B cell (primary cell): ENCODE results near the gene DEDD2. TPM values are rescaled to one million over a fixed set of nuclear protein-coding genes. Genes with fewer than 3 reads are reported as not detected.
A peak's percentile ranks its signal among the peaks of the same experiment; 100 is the strongest.

Experiments
- ATAC-seq: fragments of 200-7000 bp; cut with Tn5 transposase; one replicate; pipeline ENCODE4 v1.10.0; 2021; ENCODE audit warnings: low read depth, mild to moderate bottlenecking, moderate number of reproducible peaks, moderate library complexity
- CTCF ChIA-PET: fragments of 350-600 bp; sonication (Branson Sonifier 250); formaldehyde crosslinking; loops from one replicate; lab custom pipeline; 2021; ENCODE audit warnings: antibody characterized with exemption, inconsistent platforms; lab: Charles Lee
- POLR2A ChIA-PET: fragments of 350-600 bp; sonication (Branson Sonifier 250); formaldehyde crosslinking; loops from one replicate; lab custom pipeline; 2021; ENCODE audit warnings: antibody characterized with exemption; lab: Charles Lee
- DNase-seq: peaks from one replicate; pipeline ENCODE4 v3.0.0; 2013
- H2AFZ ChIP-seq: 2 replicates; pipeline ENCODE4 v1.6.1; 2012; ENCODE audit warnings: mild to moderate bottlenecking, low read depth, low read length; ENCODE audit not compliant: insufficient read depth, poor library complexity, severe bottlenecking
- H3K27ac ChIP-seq, 2 donors: 1 replicate in 1 of 2; 2 replicates in 1 of 2; pipeline ENCODE4 v1.5.1; 2012 to 2013; ENCODE audit warnings: low read length in 2 of 2, mild to moderate bottlenecking in 2 of 2, moderate library complexity in 1 of 2
- H3K27me3 ChIP-seq, 4 experiments: fragments of 200-600 bp in 1 of 4; sonication (generic) in 1 of 4; replicated peaks in 1 of 4; 1 replicate in 2 of 4; 2 replicates in 2 of 4; pipeline versions ENCODE4 v1.6.1 to v1.7.0; 2013 to 2016; ENCODE audit warnings: low read length in 3 of 4, mild to moderate bottlenecking in 2 of 4, mixed read lengths in 1 of 4, moderate library complexity in 1 of 4; ENCODE audit not compliant: insufficient read depth in 4 of 4, control insufficient read depth in 3 of 4; ENCODE audit errors: control extremely low read depth in 1 of 4
- H3K36me3 ChIP-seq, 2 experiments: replicated peaks in 1 of 2; 1 replicate in 1 of 2; 2 replicates in 1 of 2; pipeline versions ENCODE4 v1.6.1 to v1.7.1; 2013; ENCODE audit warnings: low read length in 1 of 2; ENCODE audit not compliant: insufficient read depth in 2 of 2, control insufficient read depth in 1 of 2; ENCODE audit errors: control extremely low read depth in 1 of 2, extremely low read depth in 1 of 2
- H3K4me1 ChIP-seq, 2 donors: fragments of 200-600 bp in 1 of 2; sonication (generic) in 1 of 2; 1 replicate in 1 of 2; 2 replicates in 1 of 2; pipeline versions ENCODE4 v1.5.1 to v1.6.1; 2013 to 2017; ENCODE audit warnings: low read length in 2 of 2; ENCODE audit not compliant: control insufficient read depth in 2 of 2, insufficient read depth in 2 of 2
- H3K4me2 ChIP-seq: replicated peaks from 2 replicates; pipeline ENCODE3; 2012; ENCODE audit warnings: mild to moderate bottlenecking, low read depth, low read length; ENCODE audit not compliant: poor library complexity, severe bottlenecking
- H3K4me3 ChIP-seq, 5 experiments: fragments of 200-600 bp in 1 of 5; sonication (generic) in 1 of 5; 1 replicate in 3 of 5; 2 replicates in 2 of 5; pipeline versions ENCODE4 v1.5.1 to v1.7.0; 2011 to 2016; ENCODE audit warnings: low read length in 4 of 5, mild to moderate bottlenecking in 4 of 5, low read depth in 2 of 5, control low read depth in 1 of 5, moderate library complexity in 1 of 5; ENCODE audit not compliant: insufficient read depth in 1 of 5; ENCODE audit errors: control extremely low read depth in 1 of 5, extremely low read depth in 1 of 5
- H3K79me2 ChIP-seq: fragments of 200-600 bp; sonication (generic); one replicate; pipeline ENCODE4 v1.6.0; 2016; ENCODE audit warnings: low read length; ENCODE audit not compliant: control insufficient read depth, insufficient read depth
- H3K9ac ChIP-seq: fragments of 200-600 bp; sonication (generic); 2 replicates; pipeline ENCODE4 v1.6.1; 2017; ENCODE audit warnings: mild to moderate bottlenecking, low read length, moderate library complexity
- H3K9me3 ChIP-seq, 3 donors: one replicate each; pipeline versions ENCODE4 v1.6.1 to v1.7.1; 2013; ENCODE audit warnings: low read length in 2 of 3; ENCODE audit not compliant: control insufficient read depth in 2 of 3, insufficient read depth in 1 of 3; ENCODE audit errors: control extremely low read depth in 1 of 3
- H4K20me1 ChIP-seq: 2 replicates; pipeline ENCODE4 v1.6.0; 2012; ENCODE audit warnings: mild to moderate bottlenecking, low read length; ENCODE audit not compliant: insufficient read depth, control insufficient read depth, poor library complexity, severe bottlenecking
- H3K27ac Mint-ChIP-seq: one replicate; pipeline ENCODE4 v1.8.0; 2021; ENCODE audit warnings: mixed read lengths
- H3K27me3 Mint-ChIP-seq: one replicate; pipeline ENCODE4 v1.8.0; 2021; ENCODE audit warnings: mixed read lengths
- H3K4me1 Mint-ChIP-seq: one replicate; pipeline ENCODE4 v1.8.0; 2021; ENCODE audit warnings: mixed read lengths
- H3K4me3 Mint-ChIP-seq: one replicate; pipeline ENCODE4 v1.8.0; 2021; ENCODE audit warnings: mixed read lengths
- H3K9me3 Mint-ChIP-seq: one replicate; pipeline ENCODE4 v1.8.0; 2022; ENCODE audit warnings: mixed read lengths; ENCODE audit not compliant: insufficient read depth
- EZH2 ChIP-seq: IDR thresholded peaks from 2 replicates; pipeline ENCODE4 v1.6.1; 2012; ENCODE audit warnings: borderline replicate concordance, low read depth, mild to moderate bottlenecking, moderate library complexity, low read length; ENCODE audit not compliant: insufficient read depth, poor library complexity, severe bottlenecking
- WGBS: methylation state at CpG from one replicate; pipeline ENCODE4 v1.1.5; 2013; ENCODE audit warnings: missing lambda C conversion rate; ENCODE audit not compliant: insufficient coverage; 5-methylcytosine and 5-hydroxymethylcytosine counted together
- intact Hi-C: fragments of 100-400 bp; cut with micrococcal nuclease; formaldehyde crosslinking; loops from one replicate; pipeline ENCODE4 v1.10.0; 2022
- polyA plus RNA-seq: library from polyadenylated mRNA; depleted of rRNA; stranded (reverse); fragments of >200 nt; gene quantifications from 2 replicates; pipeline ENCODE4 v1.2.3, GENCODE V29; 2012
- total RNA-seq, 2 donors: library from RNA; stranded (reverse); fragments of 120-200 nt in 1 of 2; gene quantifications; 1 replicate in 1 of 2; 2 replicates in 1 of 2; pipeline versions ENCODE4 v1.2.3 to v1.2.4, GENCODE V29; 2013 to 2022
- TF ChIP-seq, protein P1 (sequence below): fragments of 200-600 bp; IDR thresholded peaks from one replicate; pipeline ENCODE4 v1.8.0; 2022; ENCODE audit warnings: antibody characterized with exemption, mild to moderate bottlenecking

Gene DEDD2
- total and polyA plus RNA-seq, 2 donors (not counting 1 experiment from before 2014, with no cell fraction given) = 52.8 to 90.6 TPM

DNA sequence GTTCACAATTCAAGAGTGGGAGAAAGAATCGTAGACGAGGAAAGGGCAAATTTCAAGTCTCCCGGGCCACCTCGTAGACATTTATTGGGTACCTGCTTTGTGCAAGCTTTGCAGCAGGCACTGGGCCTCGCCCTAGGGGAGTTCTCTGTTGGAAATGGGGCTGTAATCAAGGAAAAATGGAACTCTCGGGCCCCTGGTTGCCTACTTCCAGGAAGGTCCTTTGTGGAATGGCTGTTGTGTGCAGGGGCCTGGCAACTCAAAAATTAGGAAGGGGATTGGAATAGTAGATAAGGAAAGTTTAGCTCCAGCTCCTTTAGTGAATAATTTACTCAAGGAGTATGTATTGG is 3.2 kb upstream of the DEDD2 start:
- CTCF ChIA-PET = interaction anchor here (0.9 to 3.1 kb wide), 7 partner anchors 13 to 112 kb away, joined by 3 to 12 read pairs (median 3); partner anchors contain the start of genes GSK3A and POU2F2
- POLR2A ChIA-PET = interaction anchor here (1.3 to 2.3 kb wide), 2 partner anchors 22 to 88 kb away, joined by 3 to 13 read pairs; partner anchors contain the start of genes GSK3A and POU2F2
- peaks cover 0 to 22% of the 10 kb centered on the region in 2 experiments for H3K36me3 ChIP-seq
- peak overlapping the region; percentile 88 for H3K4me2 ChIP-seq
- Mint-ChIP-seq H3K27me3 (no peaks in the 10 kb centered on the region), H3K4me1 (peaks cover 53% of the 10 kb centered on the region), H3K4me3 (peak overlapping the region; percentile 96), H3K27ac (peak overlapping the region; percentile 92), H3K9me3 (no peaks in the 10 kb centered on the region)
- intact Hi-C loops = loop anchor here (1.0 kb wide), 6 partner anchors 22 to 144 kb away; partner anchors contain the start of genes CIC, GSK3A, PAFAH1B3 and PRR19
- H3K27ac ChIP-seq = peak overlapping the region in 1 of 2 donors; percentile 88
- peak overlapping the region; percentile 91 for H2AFZ ChIP-seq
- peaks cover 80% of the 10 kb centered on the region for H3K79me2 ChIP-seq
- peaks cover 47% of the 10 kb centered on the region for H4K20me1 ChIP-seq
- no peaks in the 10 kb centered on the region for H3K9me3 ChIP-seq
- no peak for DNase-seq
- peak overlapping the region; percentile 72 to 96 (median 85) for H3K4me3 ChIP-seq
- peak overlapping the region; percentile 84 for H3K9ac ChIP-seq
- 3% methylated on average over 6 of the region's 6 CpGs for WGBS
- no peaks in the 10 kb centered on the region for H3K27me3 ChIP-seq
- TF ChIP-seq, protein P1, sequence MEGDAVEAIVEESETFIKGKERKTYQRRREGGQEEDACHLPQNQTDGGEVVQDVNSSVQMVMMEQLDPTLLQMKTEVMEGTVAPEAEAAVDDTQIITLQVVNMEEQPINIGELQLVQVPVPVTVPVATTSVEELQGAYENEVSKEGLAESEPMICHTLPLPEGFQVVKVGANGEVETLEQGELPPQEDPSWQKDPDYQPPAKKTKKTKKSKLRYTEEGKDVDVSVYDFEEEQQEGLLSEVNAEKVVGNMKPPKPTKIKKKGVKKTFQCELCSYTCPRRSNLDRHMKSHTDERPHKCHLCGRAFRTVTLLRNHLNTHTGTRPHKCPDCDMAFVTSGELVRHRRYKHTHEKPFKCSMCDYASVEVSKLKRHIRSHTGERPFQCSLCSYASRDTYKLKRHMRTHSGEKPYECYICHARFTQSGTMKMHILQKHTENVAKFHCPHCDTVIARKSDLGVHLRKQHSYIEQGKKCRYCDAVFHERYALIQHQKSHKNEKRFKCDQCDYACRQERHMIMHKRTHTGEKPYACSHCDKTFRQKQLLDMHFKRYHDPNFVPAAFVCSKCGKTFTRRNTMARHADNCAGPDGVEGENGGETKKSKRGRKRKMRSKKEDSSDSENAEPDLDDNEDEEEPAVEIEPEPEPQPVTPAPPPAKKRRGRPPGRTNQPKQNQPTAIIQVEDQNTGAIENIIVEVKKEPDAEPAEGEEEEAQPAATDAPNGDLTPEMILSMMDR = no peak
- TF ChIP-seq EZH2 = no peak
- peaks cover 34 to 45% of the 10 kb centered on the region in 2 donors for H3K4me1 ChIP-seq
- ATAC-seq = no peak
